ENCODE data around the gene PPIB.

The PPIB gene

GRCh38 chr15:64162478-64162868 lies 349 bp downstream of the PPIB start:
- H3K4me1 ChIP-seq (ENCODE audit: control insufficient read depth, low read depth, low read length) = peaks cover 3% of the 10 kb centered on the region
- no CpG with 5 or more reads among the region's 21 CpGs for WGBS (ENCODE audit: extremely low coverage, insufficient coverage, low lambda C conversion rate)
- no peaks in the 10 kb centered on the region for H3K27me3 ChIP-seq (ENCODE audit: insufficient read depth, low read length, poor library complexity)
- H3K9ac ChIP-seq (ENCODE audit: low read length) = peak overlapping the region; percentile 97
- peaks cover 19% of the 10 kb centered on the region for H3K79me1 ChIP-seq (ENCODE audit: low read length)
- H2BK120ac ChIP-seq (ENCODE audit: low read depth, low read length) = peak overlapping the region; percentile 3
- H3K4ac ChIP-seq (ENCODE audit: low read depth, low read length) = peak overlapping the region; percentile 62
- H4K8ac ChIP-seq (ENCODE audit: low read depth, low read length) = no peak overlapping the region
- no peak overlapping the region for H2AK5ac ChIP-seq (ENCODE audit: low read length)
- peak overlapping the region; percentile 81 for H2BK5ac ChIP-seq (ENCODE audit: low read length)
- H2BK15ac ChIP-seq (replicated peaks; ENCODE audit: low read depth) = no peak overlapping the region
- H3K56ac ChIP-seq (ENCODE audit: low read length) = peak overlapping the region; percentile 97
- H3K23ac ChIP-seq (ENCODE audit: low read length) = no peak overlapping the region
- H3K4me3 ChIP-seq (ENCODE audit: low read length) = peak overlapping the region; percentile 98
- peak overlapping the region; percentile 84 for H3K27ac ChIP-seq (ENCODE audit: low read depth, low read length)
- no peak overlapping the region for H4K5ac ChIP-seq (ENCODE audit: low read length)
- H3K79me2 ChIP-seq (ENCODE audit: control insufficient read depth, insufficient read depth, low read length) = peaks cover 15% of the 10 kb centered on the region
- DNase-seq = no peak
- H3K18ac ChIP-seq (ENCODE audit: low read length) = peak overlapping the region; percentile 94
- H3K4me2 ChIP-seq (ENCODE audit: low read length) = peak overlapping the region; percentile 50
- peaks cover 17% of the 10 kb centered on the region for H3K36me3 ChIP-seq (ENCODE audit: control insufficient read depth, insufficient read depth, low read length)

GRCh38 chr15:64161688-64162477 lies 939 bp downstream of the PPIB start:
- Histone ChIP-seq H3K4ac (ENCODE audit: low read depth, low read length) (peak overlapping the region; percentile 62), H4K5ac (ENCODE audit: low read length) (no peak overlapping the region), H3K27ac (ENCODE audit: low read depth, low read length) (no peak overlapping the region), H3K23ac (ENCODE audit: low read length) (no peak overlapping the region), H2BK120ac (ENCODE audit: low read depth, low read length) (no peak overlapping the region), H2AK5ac (ENCODE audit: low read length) (no peak overlapping the region), H3K36me3 (ENCODE audit: control insufficient read depth, insufficient read depth, low read length) (peaks cover 22% of the 10 kb centered on the region), H4K8ac (ENCODE audit: low read depth, low read length) (no peak overlapping the region), H3K56ac (ENCODE audit: low read length) (peak overlapping the region; percentile 97), H3K9ac (ENCODE audit: low read length) (peak overlapping the region; percentile 97), H3K79me1 (ENCODE audit: low read length) (peaks cover 19% of the 10 kb centered on the region), H3K27me3 (ENCODE audit: insufficient read depth, low read length, poor library complexity) (no peaks in the 10 kb centered on the region), H2BK15ac (replicated peaks; ENCODE audit: low read depth) (no peak overlapping the region), H3K18ac (ENCODE audit: low read length) (peak overlapping the region; percentile 94), H3K79me2 (ENCODE audit: control insufficient read depth, insufficient read depth, low read length) (peaks cover 15% of the 10 kb centered on the region), H3K4me1 (ENCODE audit: control insufficient read depth, low read depth, low read length) (peaks cover 3% of the 10 kb centered on the region), H3K4me3 (ENCODE audit: low read length) (peak overlapping the region; percentile 98), H2BK5ac (ENCODE audit: low read length) (no peak overlapping the region), H3K4me2 (ENCODE audit: low read length) (peak overlapping the region; percentile 50)
- WGBS (ENCODE audit: extremely low coverage, insufficient coverage, low lambda C conversion rate) = no CpG with 5 or more reads among the region's 12 CpGs
- no peak for DNase-seq

- no peak overlapping the region for H4K5ac ChIP-seq (ENCODE audit: low read length)
- H4K8ac ChIP-seq (ENCODE audit: low read depth, low read length) = no peak overlapping the region
- H3K18ac ChIP-seq (ENCODE audit: low read length) = no peak overlapping the region
- H3K56ac ChIP-seq (ENCODE audit: low read length) = peak overlapping the region; percentile 52
- no peak overlapping the region for H3K4ac ChIP-seq (ENCODE audit: low read depth, low read length)
- H3K79me1 ChIP-seq (ENCODE audit: low read length) = peaks cover 19% of the 10 kb centered on the region
- no peak overlapping the region for H3K23ac ChIP-seq (ENCODE audit: low read length)
- no peak overlapping the region for H2BK120ac ChIP-seq (ENCODE audit: low read depth, low read length)
- H2AK5ac ChIP-seq (ENCODE audit: low read length) = no peak overlapping the region
- H3K27me3 ChIP-seq (ENCODE audit: insufficient read depth, low read length, poor library complexity) = no peaks in the 10 kb centered on the region
- H3K4me3 ChIP-seq (ENCODE audit: low read length) = no peak overlapping the region
- no peak overlapping the region for H2BK15ac ChIP-seq (replicated peaks; ENCODE audit: low read depth)
- peaks cover 31% of the 10 kb centered on the region for H3K36me3 ChIP-seq (ENCODE audit: control insufficient read depth, insufficient read depth, low read length)
- peak; percentile 35 for DNase-seq
- peaks cover 15% of the 10 kb centered on the region for H3K79me2 ChIP-seq (ENCODE audit: control insufficient read depth, insufficient read depth, low read length)
- no peak overlapping the region for H3K27ac ChIP-seq (ENCODE audit: low read depth, low read length)
- no CpG with 5 or more reads among the region's 11 CpGs for WGBS (ENCODE audit: extremely low coverage, insufficient coverage, low lambda C conversion rate)
- no peak overlapping the region for H3K9ac ChIP-seq (ENCODE audit: low read length)
- peaks cover 1% of the 10 kb centered on the region for H3K4me1 ChIP-seq (ENCODE audit: control insufficient read depth, low read depth, low read length)
- no peak overlapping the region for H2BK5ac ChIP-seq (ENCODE audit: low read length)
- no peak overlapping the region for H3K4me2 ChIP-seq (ENCODE audit: low read length)
These were observed 4.3 kb downstream of the PPIB start for GRCh38 chr15:64158363-64159134.

GRCh38 chr15:64157599-64158125 lies 5.2 kb downstream of the PPIB start:
- H3K4me1 ChIP-seq (ENCODE audit: control insufficient read depth, low read depth, low read length) = peaks cover 1% of the 10 kb centered on the region
- H3K79me1 ChIP-seq (ENCODE audit: low read length) = peaks cover 19% of the 10 kb centered on the region
- no CpG with 5 or more reads among the region's 1 CpG for WGBS (ENCODE audit: extremely low coverage, insufficient coverage, low lambda C conversion rate)
- no peak overlapping the region for H3K23ac ChIP-seq (ENCODE audit: low read length)
- no peak overlapping the region for H3K56ac ChIP-seq (ENCODE audit: low read length)
- H3K4me3 ChIP-seq (ENCODE audit: low read length) = no peak overlapping the region
- no peak for DNase-seq
- no peak overlapping the region for H2AK5ac ChIP-seq (ENCODE audit: low read length)
- no peak overlapping the region for H3K18ac ChIP-seq (ENCODE audit: low read length)
- no peak overlapping the region for H2BK120ac ChIP-seq (ENCODE audit: low read depth, low read length)
- peaks cover 15% of the 10 kb centered on the region for H3K79me2 ChIP-seq (ENCODE audit: control insufficient read depth, insufficient read depth, low read length)
- no peak overlapping the region for H2BK15ac ChIP-seq (replicated peaks; ENCODE audit: low read depth)
- H4K8ac ChIP-seq (ENCODE audit: low read depth, low read length) = no peak overlapping the region
- no peak overlapping the region for H4K5ac ChIP-seq (ENCODE audit: low read length)
- H3K27me3 ChIP-seq (ENCODE audit: insufficient read depth, low read length, poor library complexity) = peaks cover 4% of the 10 kb centered on the region
- H3K36me3 ChIP-seq (ENCODE audit: control insufficient read depth, insufficient read depth, low read length) = peaks cover 31% of the 10 kb centered on the region
- H3K27ac ChIP-seq (ENCODE audit: low read depth, low read length) = no peak overlapping the region
- no peak overlapping the region for H3K4me2 ChIP-seq (ENCODE audit: low read length)
- no peak overlapping the region for H2BK5ac ChIP-seq (ENCODE audit: low read length)
- H3K9ac ChIP-seq (ENCODE audit: low read length) = no peak overlapping the region
- no peak overlapping the region for H3K4ac ChIP-seq (ENCODE audit: low read depth, low read length)

- no CpG with 5 or more reads among the region's 16 CpGs for WGBS (ENCODE audit: extremely low coverage, insufficient coverage, low lambda C conversion rate)
- no peak overlapping the region for H2BK5ac ChIP-seq (ENCODE audit: low read length)
- no peak overlapping the region for H2BK120ac ChIP-seq (ENCODE audit: low read depth, low read length)
- peaks cover 9% of the 10 kb centered on the region for H3K79me2 ChIP-seq (ENCODE audit: control insufficient read depth, insufficient read depth, low read length)
- H3K56ac ChIP-seq (ENCODE audit: low read length) = no peak overlapping the region
- no peak overlapping the region for H3K23ac ChIP-seq (ENCODE audit: low read length)
- H3K36me3 ChIP-seq (ENCODE audit: control insufficient read depth, insufficient read depth, low read length) = peaks cover 31% of the 10 kb centered on the region
- H3K4ac ChIP-seq (ENCODE audit: low read depth, low read length) = no peak overlapping the region
- no peak overlapping the region for H3K18ac ChIP-seq (ENCODE audit: low read length)
- no peak overlapping the region for H2BK15ac ChIP-seq (replicated peaks; ENCODE audit: low read depth)
- no peak overlapping the region for H2AK5ac ChIP-seq (ENCODE audit: low read length)
- H3K27me3 ChIP-seq (ENCODE audit: insufficient read depth, low read length, poor library complexity) = peaks cover 8% of the 10 kb centered on the region
- no peak overlapping the region for H4K5ac ChIP-seq (ENCODE audit: low read length)
- no peak overlapping the region for H3K4me2 ChIP-seq (ENCODE audit: low read length)
- no peak overlapping the region for H4K8ac ChIP-seq (ENCODE audit: low read depth, low read length)
- no peak for DNase-seq
- no peak overlapping the region for H3K4me3 ChIP-seq (ENCODE audit: low read length)
- H3K27ac ChIP-seq (ENCODE audit: low read depth, low read length) = no peak overlapping the region
- no peak overlapping the region for H3K9ac ChIP-seq (ENCODE audit: low read length)
- peaks cover under 1% of the 10 kb centered on the region for H3K4me1 ChIP-seq (ENCODE audit: control insufficient read depth, low read depth, low read length)
- peaks cover 16% of the 10 kb centered on the region for H3K79me1 ChIP-seq (ENCODE audit: low read length)
These were observed 6.0 kb downstream of the PPIB start for GRCh38 chr15:64156652-64157331.

Data from mesendoderm (in vitro differentiated cells).